ENCODE measurements around the gene CD22. TPM values are rescaled to one million over a fixed set of nuclear protein-coding genes. Genes with fewer than 3 reads are reported as not detected.

The CD22 gene
- total RNA-seq, 2 experiments from 2014 or later = 3.5 to 4.1 TPM

- no peak overlapping the region for H3K27ac Mint-ChIP-seq
- intact Hi-C loops (cut with DNase I, micrococcal nuclease) = no loop called here
- DNase-seq (no peak), ATAC-seq (no peak)
- H3K4me3 Mint-ChIP-seq = no peak overlapping the region
- no peaks in the 10 kb centered on the region for H3K27me3 Mint-ChIP-seq
- H3K4me1 Mint-ChIP-seq = peaks cover under 1% of the 10 kb centered on the region
- no peaks in the 10 kb centered on the region for H3K36me3 Mint-ChIP-seq (ENCODE audit: low read depth)
- ChIA-PET POLR2A (no interaction called here), CTCF (no interaction called here)
- H3K9me3 Mint-ChIP-seq (ENCODE audit: low read depth) = no peaks in the 10 kb centered on the region
Measured at GRCh38 chr19:35290381-35291127, 38.4 kb upstream of the CD22 start.

GRCh38 chr19:35291259-35291658 is 37.7 kb upstream of the CD22 start:
- intact Hi-C loops (cut with DNase I, micrococcal nuclease) = no loop called here
- Mint-ChIP-seq H3K27me3 (no peaks in the 10 kb centered on the region), H3K4me3 (no peak overlapping the region), H3K9me3 (ENCODE audit: low read depth) (no peaks in the 10 kb centered on the region), H3K27ac (no peak overlapping the region), H3K4me1 (peaks cover 8% of the 10 kb centered on the region), H3K36me3 (ENCODE audit: low read depth) (no peaks in the 10 kb centered on the region)
- ChIA-PET CTCF (no interaction called here), POLR2A (no interaction called here)
- no peak for DNase-seq
- ATAC-seq = no peak

- no peaks in the 10 kb centered on the region for H3K27me3 Mint-ChIP-seq
- H3K4me3 Mint-ChIP-seq = no peak within 1 kb of the TSS
- ChIA-PET POLR2A (no interaction called here), CTCF (no interaction called here)
- intact Hi-C loops (cut with DNase I, micrococcal nuclease) = no loop called here
- no peak for ATAC-seq
- no peak for DNase-seq
- H3K4me1 Mint-ChIP-seq = peaks cover 8% of the 10 kb centered on the region
- no peak within 1 kb of the TSS for H3K27ac Mint-ChIP-seq
- H3K36me3 Mint-ChIP-seq (ENCODE audit: low read depth) = no peaks in the 10 kb centered on the region
- no peaks in the 10 kb centered on the region for H3K9me3 Mint-ChIP-seq (ENCODE audit: low read depth)
Measured at GRCh38 chr19:35291916-35292315, 37.1 kb upstream of the CD22 start, which contains the start of gene MAG. Gene MAG (plus strand): TSS chr19:35292161. CDS start chr19:35295409, 3,248 bp downstream.

GRCh38 chr19:35292421-35293362 is 36.3 kb upstream of the CD22 start:
- DNase-seq (no peak), ATAC-seq (no peak)
- CTCF ChIA-PET = no interaction called here
- Mint-ChIP-seq H3K4me1 (peaks cover 8% of the 10 kb centered on the region), H3K27me3 (no peaks in the 10 kb centered on the region), H3K36me3 (ENCODE audit: low read depth) (no peaks in the 10 kb centered on the region), H3K9me3 (ENCODE audit: low read depth) (no peaks in the 10 kb centered on the region), H3K27ac (no peak overlapping the region), H3K4me3 (no peak overlapping the region)
- POLR2A ChIA-PET = no interaction called here
- intact Hi-C loops (cut with DNase I, micrococcal nuclease) = no loop called here

GRCh38 chr19:35293363-35293739 is 35.6 kb upstream of the CD22 start:
- CTCF ChIA-PET = no interaction called here
- H3K4me3 Mint-ChIP-seq = no peak overlapping the region
- no peaks in the 10 kb centered on the region for H3K36me3 Mint-ChIP-seq (ENCODE audit: low read depth)
- no peaks in the 10 kb centered on the region for H3K27me3 Mint-ChIP-seq
- intact Hi-C loops (cut with DNase I, micrococcal nuclease) = no loop called here
- H3K9me3 Mint-ChIP-seq (ENCODE audit: low read depth) = no peaks in the 10 kb centered on the region
- no peak for DNase-seq
- ATAC-seq = no peak
- POLR2A ChIA-PET = no interaction called here
- no peak overlapping the region for H3K27ac Mint-ChIP-seq
- H3K4me1 Mint-ChIP-seq = peaks cover 8% of the 10 kb centered on the region

GRCh38 chr19:35293808-35294207 is 35.2 kb upstream of the CD22 start:
- Mint-ChIP-seq H3K9me3 (ENCODE audit: low read depth) (no peaks in the 10 kb centered on the region), H3K36me3 (ENCODE audit: low read depth) (no peaks in the 10 kb centered on the region), H3K4me1 (peaks cover 8% of the 10 kb centered on the region), H3K27me3 (no peaks in the 10 kb centered on the region), H3K27ac (no peak overlapping the region), H3K4me3 (no peak overlapping the region)
- CTCF ChIA-PET = no interaction called here
- DNase-seq = no peak
- intact Hi-C loops (cut with DNase I, micrococcal nuclease) = no loop called here
- POLR2A ChIA-PET = interaction anchor here (0.6 kb wide), 1 partner anchor 13 kb away, joined by 3 read pairs; no protein-coding TSS in a partner anchor
- no peak for ATAC-seq

GRCh38 chr19:35294328-35294727 is 34.7 kb upstream of the CD22 start:
- ATAC-seq = no peak
- DNase-seq = no peak
- ChIA-PET POLR2A (interaction anchor here (0.6 kb wide), 1 partner anchor 14 kb away, joined by 3 read pairs; no protein-coding TSS in a partner anchor), CTCF (no interaction called here)
- no peaks in the 10 kb centered on the region for H3K9me3 Mint-ChIP-seq (ENCODE audit: low read depth)
- no peaks in the 10 kb centered on the region for H3K27me3 Mint-ChIP-seq
- no peak overlapping the region for H3K4me3 Mint-ChIP-seq
- H3K36me3 Mint-ChIP-seq (ENCODE audit: low read depth) = no peaks in the 10 kb centered on the region
- intact Hi-C loops (cut with DNase I, micrococcal nuclease) = no loop called here
- peaks cover 8% of the 10 kb centered on the region for H3K4me1 Mint-ChIP-seq
- no peak overlapping the region for H3K27ac Mint-ChIP-seq

- Mint-ChIP-seq H3K4me1 (peaks cover 8% of the 10 kb centered on the region), H3K36me3 (ENCODE audit: low read depth) (no peaks in the 10 kb centered on the region), H3K9me3 (ENCODE audit: low read depth) (no peaks in the 10 kb centered on the region), H3K27ac (peak overlapping the region; percentile 16), H3K27me3 (no peaks in the 10 kb centered on the region), H3K4me3 (no peak overlapping the region)
- ATAC-seq (no peak), DNase-seq (no peak)
- intact Hi-C loops (cut with DNase I, micrococcal nuclease) = no loop called here
- POLR2A ChIA-PET = no interaction called here
- CTCF ChIA-PET = interaction anchor here (0.7 to 0.8 kb wide), 3 partner anchors 11 to 61 kb away, joined by 3 to 5 read pairs (median 4); no protein-coding TSS in a partner anchor
Measured at GRCh38 chr19:35294859-35295791, 33.9 kb upstream of the CD22 start.

GRCh38 chr19:35295792-35296462 is 33.1 kb upstream of the CD22 start:
- ChIA-PET POLR2A (no interaction called here), CTCF (interaction anchor here (0.7 to 0.8 kb wide), 2 partner anchors 12 to 61 kb away, joined by 3 to 4 read pairs; no protein-coding TSS in a partner anchor)
- ATAC-seq = peak; percentile 82
- Mint-ChIP-seq H3K4me1 (peaks cover 8% of the 10 kb centered on the region), H3K4me3 (peak overlapping the region; percentile 12), H3K27me3 (no peaks in the 10 kb centered on the region), H3K36me3 (ENCODE audit: low read depth) (no peaks in the 10 kb centered on the region), H3K9me3 (ENCODE audit: low read depth) (no peaks in the 10 kb centered on the region), H3K27ac (peak overlapping the region; percentile 16)
- intact Hi-C loops (cut with DNase I, micrococcal nuclease) = no loop called here
- DNase-seq = peak; percentile 68

- Mint-ChIP-seq H3K36me3 (ENCODE audit: low read depth) (no peaks in the 10 kb centered on the region), H3K27ac (no peak overlapping the region), H3K4me3 (no peak overlapping the region), H3K9me3 (ENCODE audit: low read depth) (no peaks in the 10 kb centered on the region), H3K4me1 (peaks cover 8% of the 10 kb centered on the region), H3K27me3 (no peaks in the 10 kb centered on the region)
- POLR2A ChIA-PET = interaction anchor here (0.6 kb wide), 1 partner anchor 1131 kb away, joined by 4 read pairs; no protein-coding TSS in a partner anchor
- CTCF ChIA-PET = no interaction called here
- intact Hi-C loops (cut with DNase I, micrococcal nuclease) = no loop called here
- ATAC-seq (peak; percentile 50), DNase-seq (no peak)
Measured at GRCh38 chr19:35296644-35297514, 32.1 kb upstream of the CD22 start.
